HCT116 (cell line): ENCODE results near the gene CCDC9. TPM values are rescaled to one million over a fixed set of nuclear protein-coding genes. Genes with fewer than 3 reads are reported as not detected.

Experiments used
- ATAC-seq: fragments of 200-7000 bp; cut with Tn5 transposase; 2 replicates; pipeline ENCODE4 v1.9.1; 2020; ENCODE audit warnings: mild to moderate bottlenecking, moderate library complexity
- BruUV-seq: library from RNA; stranded (reverse); fragments of 400-500 nt; replicated peaks from 2 replicates; lab custom pipeline; 2021; lab: Mats Ljungman, UMichigan
- CTCF ChIA-PET: fragments of 300-600 bp; sonication (Branson Sonifier 250); formaldehyde crosslinking; loops from one replicate; lab custom pipeline; 2021; ENCODE audit warnings: antibody characterized with exemption; lab: Charles Lee
- POLR2A ChIA-PET: fragments of 300-600, 350-600 bp; sonication (Branson Sonifier 250); formaldehyde crosslinking; loops from one replicate; lab custom pipeline; 2021; ENCODE audit warnings: antibody characterized with exemption; lab: Charles Lee
- RAD21 ChIA-PET, 2 experiments: fragments of 300-600 bp; sonication (Branson Sonifier 250); formaldehyde crosslinking; loops; one replicate each; lab custom pipeline; 2023; ENCODE audit warnings: low total read pairs in 2 of 2; ENCODE audit not compliant: uncharacterized antibody in 2 of 2, unreplicated experiment in 2 of 2, low non-redundant PET in 1 of 2; lab: Charles Lee
- DNase-seq: peaks from one replicate; pipeline ENCODE4 v3.0.0-alpha.2; 2010; ENCODE audit warnings: low read depth, low spot score
- H2AFZ ChIP-seq: fragments of 200-600 bp; shearing (Covaris generic), sonication (generic); 2 replicates; pipeline ENCODE4 v1.6.1; 2017; ENCODE audit warnings: low read depth, mixed run types, mixed read lengths, antibody characterized with exemption, low read length; ENCODE audit not compliant: poor library complexity, severe bottlenecking
- H3K27ac ChIP-seq: 2 replicates; pipeline ENCODE4 v1.5.1; 2012; ENCODE audit warnings: low read depth, low read length
- H3K27me3 ChIP-seq: fragments of 200-600 bp; sonication (generic); 2 replicates; pipeline ENCODE4 v1.6.1; 2016; ENCODE audit warnings: mixed run types, low read length, mixed read lengths; ENCODE audit not compliant: insufficient read depth
- H3K36me3 ChIP-seq, 2 experiments: fragments of 200-500 bp in 1 of 2; fragments of 200-600 bp in 1 of 2; sonication (Bioruptor generic) in 1 of 2; sonication (generic) in 1 of 2; 2 replicates each; pipeline versions ENCODE4 v1.5.1 to v1.6.1; 2014 to 2016; ENCODE audit warnings: low read length in 2 of 2, inconsistent platforms in 1 of 2, mixed read lengths in 1 of 2, mixed run types in 1 of 2; ENCODE audit not compliant: insufficient read depth in 2 of 2, control insufficient read depth in 1 of 2
- H3K4me1 ChIP-seq, 2 experiments: fragments of 200-600 bp in 1 of 2; sonication (generic) in 1 of 2; 2 replicates each; pipeline versions ENCODE4 v1.5.1 to v1.6.1; 2012 to 2017; ENCODE audit warnings: low read length in 2 of 2, inconsistent platforms in 1 of 2, mild to moderate bottlenecking in 1 of 2, mixed read lengths in 1 of 2, mixed run types in 1 of 2, moderate library complexity in 1 of 2; ENCODE audit not compliant: insufficient read depth in 2 of 2, control insufficient read depth in 1 of 2
- H3K4me2 ChIP-seq: fragments of 200-600 bp; sonication (generic); 2 replicates; pipeline ENCODE4 v1.6.1; 2017; ENCODE audit warnings: mixed run types, low read length, mixed read lengths
- H3K4me3 ChIP-seq, 2 experiments: fragments of 200-600 bp in 1 of 2; sonication (generic) in 1 of 2; replicated peaks in 1 of 2; 2 replicates each; pipeline ENCODE4 v1.5.1; 2011 to 2016; ENCODE audit warnings: low read length in 2 of 2, control low read depth in 1 of 2, low read depth in 1 of 2, mild to moderate bottlenecking in 1 of 2, mixed read lengths in 1 of 2, mixed run types in 1 of 2
- H3K79me2 ChIP-seq: fragments of 200-600 bp; sonication (generic); 2 replicates; pipeline ENCODE4 v1.6.1; 2017; ENCODE audit warnings: mild to moderate bottlenecking, mixed run types, low read length, moderate library complexity, mixed read lengths; ENCODE audit not compliant: insufficient read depth
- H3K9ac ChIP-seq: fragments of 200-600 bp; sonication (generic); 2 replicates; pipeline ENCODE4 v1.6.1; 2016; ENCODE audit warnings: low read length, mixed read lengths
- H3K9me2 ChIP-seq: fragments of 200-600 bp; sonication (generic), shearing (Covaris generic); 2 replicates; pipeline ENCODE4 v1.6.1; 2017; ENCODE audit warnings: mixed run types, mild to moderate bottlenecking, moderate library complexity; ENCODE audit not compliant: insufficient read depth
- H3K9me3 ChIP-seq, 2 experiments: fragments of 200-500 bp in 1 of 2; fragments of 200-600 bp in 1 of 2; sonication (Bioruptor generic) in 1 of 2; sonication (generic) in 1 of 2; 2 replicates each; pipeline ENCODE4 v1.6.1; 2014 to 2017; ENCODE audit warnings: low read length in 2 of 2, mixed read lengths in 2 of 2, inconsistent platforms in 1 of 2, low read depth in 1 of 2, mild to moderate bottlenecking in 1 of 2, mixed run types in 1 of 2, moderate library complexity in 1 of 2; ENCODE audit not compliant: control insufficient read depth in 1 of 2, insufficient read depth in 1 of 2
- H4K20me1 ChIP-seq: fragments of 200-600 bp; sonication (generic), shearing (Covaris generic); 2 replicates; pipeline ENCODE4 v1.6.1; 2017; ENCODE audit warnings: mixed run types, mild to moderate bottlenecking, moderate library complexity; ENCODE audit not compliant: insufficient read depth
- CBX3 ChIP-seq: IDR thresholded peaks from 2 replicates; pipeline ENCODE4 v1.6.1; 2012; ENCODE audit warnings: low read depth
- EGR1 ChIP-seq: IDR thresholded peaks from 2 replicates; pipeline ENCODE4 v1.6.1; 2012; ENCODE audit warnings: low read depth
- EZH2phosphoT487 ChIP-seq: fragments of 200-600 bp; IDR thresholded peaks from 2 replicates; pipeline ENCODE4 v1.6.1; 2018; ENCODE audit warnings: antibody characterized with exemption, borderline replicate concordance
- POLR2AphosphoS5 ChIP-seq: IDR thresholded peaks from 2 replicates; pipeline ENCODE4 v1.6.1; 2011; ENCODE audit warnings: mild to moderate bottlenecking, low read depth, low read length, moderate library complexity
- intact Hi-C: fragments of 100-400 bp; cut with micrococcal nuclease; formaldehyde crosslinking; loops from 2 replicates; pipeline ENCODE4 v1.10.0; 2022
- total RNA-seq: library from RNA; stranded (reverse); gene quantifications from one replicate; pipeline ENCODE4 v1.2.1, GENCODE V29; 2021; ENCODE audit not compliant: unreplicated experiment
- TF ChIP-seq, protein P1 (sequence below): IDR thresholded peaks from 2 replicates; pipeline ENCODE4 v1.6.1; 2012
- TF ChIP-seq, protein P2 (sequence below), 3 experiments: fragments of 200-600 bp in 1 of 3; sonication (generic) in 1 of 3; IDR thresholded peaks in 2 of 3; conservative IDR thresholded peaks in 1 of 3; 2 replicates each; pipeline ENCODE4 v1.5.1; 2012 to 2017; ENCODE audit warnings: low read depth in 2 of 3, low read length in 2 of 3, antibody characterized with exemption in 1 of 3, borderline replicate concordance in 1 of 3, control low read depth in 1 of 3, mild to moderate bottlenecking in 1 of 3, mixed read lengths in 1 of 3, mixed run types in 1 of 3, moderate library complexity in 1 of 3; ENCODE audit not compliant: insufficient read depth in 1 of 3
- TF ChIP-seq, protein P3 (sequence below): IDR thresholded peaks from 2 replicates; pipeline ENCODE4 v1.6.1; 2012

Gene CCDC9
- total RNA-seq, 1 experiment from 2014 or later = 40.6 TPM

DNA sequence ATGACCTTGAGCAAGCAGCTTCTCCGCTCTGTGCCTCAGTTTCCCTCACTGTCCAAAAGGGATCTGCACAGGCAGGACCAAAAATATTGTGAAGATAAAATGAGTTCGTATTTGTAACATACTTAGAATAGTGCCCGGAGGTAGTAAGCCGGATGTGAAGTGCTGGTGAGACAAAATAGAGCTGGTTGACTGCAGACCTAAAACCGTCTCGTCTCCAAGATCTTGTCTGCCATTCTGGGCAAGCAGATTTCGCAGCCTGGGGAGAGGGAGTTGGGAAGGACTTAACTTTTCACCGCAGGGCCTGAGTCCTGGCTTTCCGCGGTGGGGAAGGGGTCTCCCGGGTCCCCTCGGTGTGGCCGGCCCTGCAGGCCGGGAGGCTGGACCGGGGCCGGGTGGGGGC is 17.2 kb upstream of the CCDC9 start:
- no peak for DNase-seq
- H4K20me1 ChIP-seq = no peaks in the 10 kb centered on the region
- no peak overlapping the region for H3K27ac ChIP-seq
- TF ChIP-seq CBX3 (no peak), EGR1 (no peak), POLR2AphosphoS5 (no peak), EZH2phosphoT487 (no peak)
- TF ChIP-seq, protein P1, sequence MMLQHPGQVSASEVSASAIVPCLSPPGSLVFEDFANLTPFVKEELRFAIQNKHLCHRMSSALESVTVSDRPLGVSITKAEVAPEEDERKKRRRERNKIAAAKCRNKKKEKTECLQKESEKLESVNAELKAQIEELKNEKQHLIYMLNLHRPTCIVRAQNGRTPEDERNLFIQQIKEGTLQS = no peak
- TF ChIP-seq, protein P2, sequence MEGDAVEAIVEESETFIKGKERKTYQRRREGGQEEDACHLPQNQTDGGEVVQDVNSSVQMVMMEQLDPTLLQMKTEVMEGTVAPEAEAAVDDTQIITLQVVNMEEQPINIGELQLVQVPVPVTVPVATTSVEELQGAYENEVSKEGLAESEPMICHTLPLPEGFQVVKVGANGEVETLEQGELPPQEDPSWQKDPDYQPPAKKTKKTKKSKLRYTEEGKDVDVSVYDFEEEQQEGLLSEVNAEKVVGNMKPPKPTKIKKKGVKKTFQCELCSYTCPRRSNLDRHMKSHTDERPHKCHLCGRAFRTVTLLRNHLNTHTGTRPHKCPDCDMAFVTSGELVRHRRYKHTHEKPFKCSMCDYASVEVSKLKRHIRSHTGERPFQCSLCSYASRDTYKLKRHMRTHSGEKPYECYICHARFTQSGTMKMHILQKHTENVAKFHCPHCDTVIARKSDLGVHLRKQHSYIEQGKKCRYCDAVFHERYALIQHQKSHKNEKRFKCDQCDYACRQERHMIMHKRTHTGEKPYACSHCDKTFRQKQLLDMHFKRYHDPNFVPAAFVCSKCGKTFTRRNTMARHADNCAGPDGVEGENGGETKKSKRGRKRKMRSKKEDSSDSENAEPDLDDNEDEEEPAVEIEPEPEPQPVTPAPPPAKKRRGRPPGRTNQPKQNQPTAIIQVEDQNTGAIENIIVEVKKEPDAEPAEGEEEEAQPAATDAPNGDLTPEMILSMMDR (IDR thresholded peaks at IDR 0.05 in 2 of 3, conservative IDR thresholded peaks at IDR 0.05 in 1 of 3; ENCODE audit: borderline replicate concordance in 1 of 3, insufficient read depth in 1 of 3, low read depth in 2 of 3, low read length in 2 of 3) = no peak
- TF ChIP-seq, protein P3, sequence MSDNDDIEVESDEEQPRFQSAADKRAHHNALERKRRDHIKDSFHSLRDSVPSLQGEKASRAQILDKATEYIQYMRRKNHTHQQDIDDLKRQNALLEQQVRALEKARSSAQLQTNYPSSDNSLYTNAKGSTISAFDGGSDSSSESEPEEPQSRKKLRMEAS = no peak
- no peaks in the 10 kb centered on the region for H3K9me3 ChIP-seq
- H3K9ac ChIP-seq = no peak overlapping the region
- ATAC-seq = no peak
- BruUV-seq = no TSS peak
- no peaks in the 10 kb centered on the region for H3K27me3 ChIP-seq
- no peaks in the 10 kb centered on the region for H3K36me3 ChIP-seq
- CTCF ChIA-PET = interaction anchor here (0.6 kb wide), 1 partner anchor 253 kb away, joined by 3 read pairs; no protein-coding TSS in a partner anchor
- H2AFZ ChIP-seq = no peak overlapping the region
- intact Hi-C loops = no loop called here
- H3K9me2 ChIP-seq = no peaks in the 10 kb centered on the region
- RAD21 ChIA-PET = no interaction called here
- no peak overlapping the region for H3K4me3 ChIP-seq
- no peak overlapping the region for H3K4me2 ChIP-seq
- no peaks in the 10 kb centered on the region for H3K79me2 ChIP-seq
- peaks cover 23 to 34% of the 10 kb centered on the region in 2 experiments for H3K4me1 ChIP-seq
- POLR2A ChIA-PET = interaction anchor here (0.6 kb wide), 1 partner anchor 13 kb away, joined by 3 read pairs; no protein-coding TSS in a partner anchor
